Hematopoietic multipotent progenitor cell treated with erythropoietin and hydrocortisone succinate and interleukin-3 and kit ligand, for 17 days (in vitro differentiated cells): ENCODE data around the gene GK2.

ENCODE experiments used
- DNase-seq: peaks from one replicate; pipeline ENCODE4 v3.0.0-alpha.2; 2015; ENCODE audit warnings: low spot score

Gene GK2

DNA sequence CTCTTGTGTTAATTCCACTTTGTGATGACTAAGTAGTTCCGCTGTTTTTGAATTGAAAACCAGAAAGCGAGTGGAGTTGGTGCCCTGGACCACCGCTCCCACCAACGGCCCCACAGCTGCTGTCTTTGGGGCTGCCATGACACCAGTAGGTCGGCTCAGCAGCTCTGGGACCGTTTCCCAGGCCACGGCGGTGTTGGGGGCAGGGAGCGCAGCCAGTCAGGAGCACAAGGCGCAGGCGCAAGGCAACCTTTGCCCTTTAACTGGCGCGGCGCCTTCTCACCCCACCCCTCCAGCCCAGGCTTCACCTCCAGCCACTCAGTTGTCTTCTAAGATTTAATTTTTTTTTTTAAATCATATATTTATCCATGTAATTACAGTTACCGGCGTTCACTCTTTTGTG lies at the start of gene GK2:
GK2 (minus strand) TSS at position 166 of the 400 bp plus-strand sequence; CDS start at position 138, 28 bp downstream.
- no peak for DNase-seq

DNA sequence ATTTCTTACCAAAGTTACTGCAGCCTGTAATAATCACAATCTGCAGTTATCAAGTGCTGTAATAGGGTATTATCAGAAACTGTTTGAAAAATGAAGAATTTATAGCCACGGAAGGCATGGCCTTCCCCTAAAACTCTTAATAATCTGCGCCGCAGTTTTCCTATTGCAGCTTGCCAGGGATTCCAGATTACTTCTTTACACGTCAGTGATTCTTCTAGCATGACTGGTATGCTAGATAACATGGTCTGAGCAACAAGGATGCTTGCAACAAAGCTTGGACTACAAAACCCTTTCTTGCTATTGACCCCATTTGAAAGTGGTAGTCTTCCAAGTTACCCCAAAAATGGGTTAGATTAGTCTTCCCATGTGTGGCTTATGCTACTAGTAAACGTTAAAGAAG lies 47.2 kb upstream of the GK2 start:
- no peak for DNase-seq

DNA sequence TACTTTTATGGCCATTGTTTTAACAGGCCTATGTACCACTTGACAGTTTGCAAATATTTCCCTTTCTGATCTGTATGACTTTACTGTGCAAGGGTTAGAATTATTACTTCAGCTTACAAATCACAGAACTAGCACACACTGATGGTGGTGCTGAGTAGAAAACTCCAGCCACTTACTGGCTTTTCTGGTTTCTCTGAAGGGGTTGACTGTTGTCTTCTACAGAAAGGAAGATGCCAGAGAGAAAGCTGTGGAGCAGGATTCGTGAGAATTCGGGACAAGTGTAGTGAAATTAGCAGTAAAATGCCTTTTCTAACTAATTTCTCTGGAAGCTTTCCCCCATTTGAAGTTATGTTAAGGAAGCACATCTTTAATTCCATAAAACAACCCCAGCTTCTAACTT lies 46.6 kb upstream of the GK2 start:
- no peak for DNase-seq

DNA sequence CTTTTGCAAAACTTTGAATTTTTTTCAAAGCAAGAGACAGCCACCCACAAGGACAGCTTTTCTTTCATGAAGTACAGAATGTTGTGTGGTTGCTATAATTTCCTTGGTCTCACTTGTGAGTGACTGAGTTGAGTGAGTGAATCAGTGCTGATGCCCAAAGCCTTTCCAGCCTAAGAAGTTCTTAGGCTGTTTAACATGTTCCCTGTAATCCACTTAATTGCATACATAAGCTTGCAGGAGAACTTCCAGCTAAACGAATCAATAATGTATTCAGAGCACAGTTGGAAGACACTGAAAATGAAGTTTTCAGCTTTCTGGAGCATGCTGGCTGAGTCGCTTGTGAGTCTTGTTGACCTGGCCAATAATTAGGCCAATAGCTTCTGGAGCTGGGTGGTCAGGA lies 42.0 kb upstream of the GK2 start:
- no peak for DNase-seq

DNA sequence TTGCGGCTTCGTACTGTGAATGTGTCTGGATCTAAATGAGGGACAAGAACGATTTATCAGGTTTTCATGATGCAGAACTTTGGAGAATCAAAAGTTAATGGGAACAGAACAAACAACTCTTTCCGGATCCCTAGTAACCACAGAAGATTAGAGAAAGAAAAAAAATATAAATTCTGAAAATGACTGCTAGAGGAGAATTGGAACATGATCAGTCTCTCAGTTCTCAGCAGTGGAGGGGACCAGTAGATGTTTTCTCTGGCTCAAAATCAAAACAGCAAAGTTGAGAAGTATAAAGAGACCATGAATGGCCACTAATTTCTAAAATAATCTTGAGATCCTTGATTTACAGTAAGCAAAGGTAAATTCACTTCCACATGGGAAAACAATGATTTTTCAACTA lies 38.1 kb upstream of the GK2 start:
- DNase-seq: no peak

DNA sequence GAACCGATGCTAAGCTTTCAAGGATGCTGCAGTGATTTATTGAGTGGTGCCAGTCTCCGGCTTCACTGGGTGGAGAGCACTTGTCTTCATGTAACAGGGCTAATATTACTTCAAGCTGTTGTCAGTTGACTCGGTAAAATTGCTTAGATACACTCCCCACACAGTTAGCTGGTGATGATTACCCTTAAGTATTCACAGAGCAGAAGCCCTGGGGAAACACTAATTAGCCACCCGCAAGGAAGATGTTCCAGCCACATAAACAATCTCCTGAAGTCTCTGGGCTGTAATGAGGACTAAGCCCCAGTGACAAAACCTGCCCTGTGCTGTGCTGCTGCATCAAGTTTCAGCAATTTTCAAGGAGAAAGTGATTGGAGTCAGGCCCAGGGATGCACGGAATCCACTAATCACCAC lies 37.3 kb upstream of the GK2 start:
- no peak for DNase-seq

DNA sequence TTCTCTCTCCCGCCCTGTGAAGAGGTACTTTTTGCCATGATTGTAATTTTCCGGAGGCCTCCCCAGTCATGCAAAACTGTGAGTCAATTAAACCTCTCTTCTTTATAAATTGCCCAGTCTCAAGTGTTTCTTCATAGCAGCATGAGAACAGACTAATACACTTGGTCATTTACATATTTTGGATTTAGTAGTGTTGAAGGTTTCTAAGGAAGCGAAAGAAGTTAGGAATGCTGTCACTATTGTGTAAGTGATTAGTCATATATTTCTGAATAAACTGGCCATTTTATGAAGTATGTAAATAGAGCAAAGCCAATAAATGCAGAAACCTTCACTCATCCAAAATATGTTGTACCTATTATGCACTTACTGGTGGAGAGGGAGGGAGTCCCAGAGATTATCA lies 34.4 kb upstream of the GK2 start:
- no peak for DNase-seq

DNA sequence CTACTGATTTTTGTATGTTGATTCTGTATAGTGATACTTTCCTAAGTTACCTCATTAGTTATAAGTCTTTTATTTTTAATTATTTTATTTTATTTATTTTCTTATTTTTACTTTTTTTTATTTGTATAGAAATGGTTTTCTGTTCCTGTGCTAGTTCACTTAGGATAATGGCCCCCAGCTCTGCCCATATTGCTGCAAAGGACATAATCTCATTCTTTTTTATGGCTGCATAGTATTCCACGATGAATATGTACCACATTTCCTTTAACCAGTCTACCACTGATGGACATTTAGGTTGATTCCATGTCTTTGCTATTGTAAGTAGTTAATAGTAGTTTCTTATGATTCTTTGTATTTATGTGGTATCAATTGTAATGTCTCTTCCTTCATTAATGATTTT lies 31.5 kb upstream of the GK2 start:
- DNase-seq: no peak

DNA sequence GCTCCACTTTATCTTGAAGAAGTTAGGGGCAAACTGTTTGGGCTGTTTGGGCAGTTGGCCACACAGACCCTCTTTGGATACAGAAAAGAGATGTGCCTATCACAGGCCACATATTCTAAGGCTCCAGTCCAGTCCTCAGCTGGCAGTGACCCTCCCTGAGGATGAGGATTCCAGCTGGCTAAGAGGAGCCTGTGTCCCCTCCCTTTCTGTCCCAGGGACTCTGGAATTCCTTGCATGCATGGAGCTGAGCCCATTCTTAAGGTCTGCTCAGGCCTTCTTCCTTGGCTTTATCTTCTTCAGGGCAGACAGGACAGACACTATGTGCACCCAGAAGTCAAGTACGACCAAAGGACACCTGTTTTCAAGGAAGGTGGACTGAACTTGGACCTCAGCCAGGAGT lies 23.8 kb upstream of the GK2 start:
- DNase-seq: no peak

DNA sequence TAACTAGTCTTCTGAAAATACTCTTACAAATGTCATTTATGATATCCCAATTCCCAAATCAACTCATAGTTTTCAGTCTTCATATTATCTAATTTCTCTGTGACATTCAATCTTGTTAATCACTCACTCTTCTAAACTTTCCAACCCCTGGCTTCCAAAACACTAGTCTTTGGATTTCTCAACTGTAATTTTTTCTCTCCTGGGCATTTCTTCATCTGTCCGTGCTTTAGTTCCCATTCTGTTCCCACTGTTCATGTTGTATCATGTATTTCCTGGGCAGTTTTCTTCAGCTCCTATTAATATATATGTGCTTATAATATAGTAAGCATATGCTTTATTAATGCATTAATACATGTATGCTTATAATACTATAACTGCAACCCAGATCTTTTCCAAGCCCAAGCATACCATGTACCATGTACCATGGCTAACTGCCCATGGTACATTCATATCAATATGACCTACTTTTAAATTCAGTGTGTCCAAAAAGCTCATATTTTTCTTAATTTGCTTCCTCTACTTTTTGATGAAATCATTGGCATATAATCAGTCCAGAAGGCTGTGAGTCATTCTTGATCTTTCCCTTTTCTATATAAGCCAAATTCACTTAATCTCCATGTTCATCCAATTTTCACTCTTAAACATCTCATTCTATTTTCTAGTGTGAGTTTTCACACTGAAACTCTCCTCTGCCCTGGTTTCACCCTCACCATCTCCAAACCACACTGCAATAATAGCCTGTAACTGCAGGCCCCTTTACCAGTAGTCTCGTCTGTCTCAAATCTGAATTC lies 21.3 kb upstream of the GK2 start:
- no peak for DNase-seq

DNA sequence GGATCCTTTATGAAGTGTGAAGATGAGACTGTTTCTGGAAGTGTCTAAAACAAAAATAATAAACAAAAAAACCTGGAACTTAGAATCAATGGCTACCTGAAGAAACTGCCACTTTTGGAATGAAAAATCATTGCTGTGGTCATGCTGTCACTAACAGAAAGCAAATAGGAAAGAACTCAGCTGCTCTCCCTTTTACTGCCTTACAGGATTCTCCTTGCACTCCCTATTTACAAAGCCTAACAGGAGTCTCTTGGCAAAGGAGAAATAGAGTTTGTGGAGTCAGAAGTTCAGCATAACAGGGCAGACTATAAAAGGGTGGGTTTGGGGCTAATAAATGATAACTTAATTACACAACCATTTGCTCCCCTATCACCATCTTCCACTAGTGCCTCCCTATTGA lies 19.0 kb upstream of the GK2 start:
- no peak for DNase-seq

DNA sequence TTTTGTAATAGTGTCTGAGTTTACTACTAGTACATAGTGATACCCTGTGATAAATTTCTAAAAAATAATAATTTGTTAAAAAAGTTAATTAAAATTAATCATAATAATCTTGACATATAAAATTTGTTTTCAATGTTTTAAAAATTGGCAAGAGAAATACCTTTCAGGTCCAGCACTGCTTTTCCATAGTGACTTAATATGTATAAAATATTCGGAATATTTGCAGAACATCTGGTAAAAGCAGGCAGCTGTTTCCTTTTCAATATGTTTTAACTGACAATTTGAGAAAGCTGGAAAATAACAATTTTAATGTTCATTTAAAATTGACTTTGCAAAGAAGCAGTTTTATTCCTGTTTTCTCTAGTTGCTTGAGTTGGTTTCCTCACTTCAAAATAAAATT lies 17.6 kb upstream of the GK2 start:
- no peak for DNase-seq

DNA sequence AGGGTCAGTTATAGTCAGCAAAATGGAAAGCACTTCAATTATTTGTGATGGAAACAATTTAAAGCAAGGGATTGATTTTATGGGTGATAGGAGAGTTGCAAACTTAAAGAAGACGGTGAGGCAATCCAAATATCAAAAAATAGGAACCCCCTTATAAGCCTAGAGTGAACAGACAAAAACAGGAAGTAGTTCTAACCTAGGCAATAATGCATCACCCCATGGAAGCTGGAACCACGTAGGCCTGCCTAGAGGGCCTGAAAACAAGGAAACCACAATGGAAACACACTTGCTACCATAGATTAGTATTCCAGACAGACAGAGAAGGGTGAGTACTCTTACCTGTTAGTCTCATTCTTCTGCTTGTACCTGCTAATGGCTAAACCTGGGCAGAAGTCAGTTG lies 13.5 kb upstream of the GK2 start:
- no peak for DNase-seq

DNA sequence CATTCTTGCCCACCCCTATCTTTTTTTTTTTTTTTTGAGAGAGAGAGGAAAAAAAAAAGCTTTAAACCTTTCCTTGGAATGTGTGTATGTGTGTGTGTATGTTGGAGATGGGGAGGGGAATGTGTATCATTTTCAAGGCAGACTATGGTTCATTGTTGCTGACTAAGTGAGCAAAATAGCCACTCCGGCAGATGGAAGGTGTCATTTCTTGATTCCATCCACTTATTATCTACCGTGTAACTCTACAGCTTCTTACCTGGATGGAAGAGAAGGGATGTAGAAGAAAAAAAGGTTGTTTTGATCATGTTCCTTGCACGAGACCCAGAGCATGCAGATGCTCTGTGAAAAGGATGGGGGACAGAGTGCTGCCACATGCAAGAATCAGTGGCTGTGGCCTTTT lies 5.9 kb upstream of the GK2 start:
- DNase-seq: no peak

DNA sequence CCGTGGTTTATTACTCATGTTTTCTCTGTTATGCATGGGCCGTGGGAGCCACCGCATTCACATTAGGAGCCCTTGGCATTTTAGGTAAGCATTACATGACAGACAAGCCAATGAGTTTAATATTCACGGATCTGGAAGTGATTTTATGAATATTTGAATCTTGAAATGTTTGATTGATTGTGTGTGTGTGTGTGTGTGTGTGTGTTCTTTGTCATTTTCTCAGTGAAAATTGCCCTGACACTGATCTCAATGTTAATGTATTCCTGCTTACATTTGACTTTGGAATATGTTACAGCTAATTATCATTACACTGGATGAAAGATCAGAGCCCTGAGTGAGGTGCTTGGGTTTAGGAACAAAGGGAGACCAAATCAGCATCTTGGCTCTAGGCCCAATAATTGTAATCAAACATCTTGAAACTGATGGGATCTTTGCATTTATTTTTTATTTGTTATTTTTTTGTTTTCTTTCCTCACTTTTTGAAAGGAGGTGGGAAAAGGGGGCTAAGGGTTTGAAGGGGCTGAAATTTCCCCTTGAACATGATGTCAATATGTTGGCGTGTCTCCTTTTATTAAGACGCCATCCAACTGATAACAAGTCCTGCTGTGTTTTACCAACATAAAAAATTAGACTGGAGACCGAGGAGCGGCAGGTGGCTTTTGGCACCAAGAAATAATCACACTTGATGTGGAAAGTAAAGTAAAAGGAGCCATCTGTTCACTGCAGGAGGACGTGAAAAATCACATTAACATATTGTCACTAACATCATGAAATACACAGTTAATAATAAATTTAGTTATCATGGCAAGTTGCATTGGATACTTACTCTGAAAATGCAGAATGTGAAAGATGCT lies 5.2 kb upstream of the GK2 start:
- no peak for DNase-seq

DNA sequence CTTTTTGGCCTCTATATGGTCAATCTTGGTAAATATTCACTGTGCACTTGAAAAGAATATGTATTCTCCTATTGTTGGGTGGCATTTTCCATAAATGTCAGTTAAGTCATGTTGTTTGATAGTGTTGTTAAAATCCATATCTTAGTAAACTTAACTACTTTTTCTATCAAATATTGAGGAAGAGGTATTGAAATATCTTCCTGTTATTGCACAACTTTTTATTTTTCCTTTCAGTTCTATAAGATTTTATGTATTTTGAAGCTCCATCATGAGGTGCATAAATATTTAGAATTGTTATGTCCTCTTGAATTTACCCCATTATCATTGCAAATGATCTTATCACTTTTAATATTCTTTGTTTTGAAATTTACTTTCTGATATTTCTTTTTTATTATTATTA lies 3.4 kb downstream of the GK2 start:
- no peak for DNase-seq

DNA sequence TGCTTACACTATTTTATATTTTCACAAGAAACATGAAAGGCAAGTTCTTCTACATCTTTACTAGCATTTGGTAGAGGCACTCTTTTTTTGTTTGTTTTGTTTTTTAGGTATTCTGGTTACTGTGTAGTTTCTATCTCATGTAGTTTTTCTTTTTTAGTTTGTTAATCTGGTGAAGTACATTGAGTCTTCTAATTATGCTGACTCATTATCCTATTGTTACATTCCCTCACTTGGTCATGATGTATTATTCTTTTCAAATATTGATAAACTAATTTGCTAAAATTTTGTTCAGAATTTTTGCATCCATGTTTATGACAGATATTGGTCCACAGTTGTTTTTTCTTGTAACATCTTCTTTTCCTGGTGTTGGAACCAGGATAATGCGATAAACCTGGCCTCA lies 4.7 kb downstream of the GK2 start:
- no peak for DNase-seq

DNA sequence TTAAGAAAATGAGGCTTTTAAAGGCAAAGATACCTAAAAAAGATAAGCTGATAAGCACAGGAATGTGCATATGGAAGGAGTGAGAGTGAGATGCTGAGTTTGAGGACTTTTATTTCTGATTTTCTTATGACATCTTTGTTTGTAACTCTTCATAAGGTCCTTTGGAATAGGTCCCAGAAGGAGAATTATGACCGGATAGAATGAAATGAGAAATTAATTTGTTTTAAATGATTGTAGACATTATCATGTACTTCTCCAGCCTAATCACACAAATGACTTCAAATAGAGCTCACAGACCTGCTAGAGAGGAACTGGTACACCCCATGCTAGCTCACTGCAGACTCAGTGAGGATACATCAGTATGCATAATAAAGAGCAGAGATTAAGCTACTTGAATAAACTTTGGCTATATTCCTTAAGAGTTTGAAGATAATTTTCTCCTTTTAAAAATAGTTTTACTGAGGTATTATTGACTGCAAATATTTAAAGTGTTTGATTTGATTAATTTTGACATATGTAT lies 5.6 kb downstream of the GK2 start:
- DNase-seq: no peak

DNA sequence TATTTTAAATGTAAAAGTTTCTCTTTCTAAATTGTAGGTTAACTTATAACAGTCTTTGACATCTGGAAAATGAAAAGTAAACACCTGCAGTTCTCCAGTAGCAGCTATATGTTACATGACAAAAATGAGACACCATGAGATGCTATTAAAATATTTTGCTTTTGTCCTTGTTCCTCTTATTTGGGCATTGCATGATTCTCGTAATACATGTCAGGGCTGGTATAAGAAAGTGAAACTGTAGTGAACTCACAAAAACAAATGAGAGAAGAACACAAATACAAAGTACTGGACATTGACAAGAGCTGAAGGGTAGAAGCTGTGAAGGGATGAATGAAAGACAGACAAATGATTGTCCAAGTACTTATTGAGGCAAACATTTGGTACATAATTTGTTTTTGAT lies 9.0 kb downstream of the GK2 start:
- DNase-seq: no peak

DNA sequence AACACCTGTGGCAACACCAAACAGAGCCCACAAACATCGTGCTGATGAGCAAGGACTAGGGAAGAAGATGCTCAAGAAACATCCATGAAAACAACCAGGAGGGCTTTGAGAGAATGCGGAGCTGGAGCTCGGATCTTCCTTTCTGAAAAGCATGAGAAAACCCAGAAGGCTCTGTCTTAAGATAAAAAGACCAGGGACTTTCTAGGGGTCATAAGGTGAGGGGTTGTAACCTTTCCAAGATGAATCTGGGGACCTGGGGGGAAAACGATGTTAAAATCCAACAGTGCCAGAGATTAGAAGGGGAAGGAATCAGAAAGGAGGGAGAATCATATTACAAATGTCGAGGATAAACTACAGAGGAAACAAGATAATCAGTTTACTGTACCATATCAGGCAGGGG lies 10.1 kb downstream of the GK2 start:
- DNase-seq: no peak

DNA sequence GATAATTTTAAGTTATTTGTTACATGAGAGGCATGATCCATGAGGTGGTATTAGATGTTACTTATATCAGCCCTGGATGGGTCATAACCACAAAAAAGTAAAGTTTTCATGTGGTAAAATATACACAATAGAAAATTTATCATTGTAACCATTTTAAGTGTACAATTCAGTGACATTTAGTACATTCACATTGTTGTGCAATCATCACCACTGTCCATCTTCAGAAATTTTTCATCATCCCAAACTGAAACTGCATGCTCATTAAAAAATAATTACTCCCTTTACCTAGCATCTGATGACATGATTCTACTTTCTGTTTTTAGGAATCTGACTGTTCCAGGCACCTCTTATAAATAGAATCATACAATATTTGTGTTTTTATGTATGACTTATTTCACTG lies 11.2 kb downstream of the GK2 start:
- DNase-seq: no peak

DNA sequence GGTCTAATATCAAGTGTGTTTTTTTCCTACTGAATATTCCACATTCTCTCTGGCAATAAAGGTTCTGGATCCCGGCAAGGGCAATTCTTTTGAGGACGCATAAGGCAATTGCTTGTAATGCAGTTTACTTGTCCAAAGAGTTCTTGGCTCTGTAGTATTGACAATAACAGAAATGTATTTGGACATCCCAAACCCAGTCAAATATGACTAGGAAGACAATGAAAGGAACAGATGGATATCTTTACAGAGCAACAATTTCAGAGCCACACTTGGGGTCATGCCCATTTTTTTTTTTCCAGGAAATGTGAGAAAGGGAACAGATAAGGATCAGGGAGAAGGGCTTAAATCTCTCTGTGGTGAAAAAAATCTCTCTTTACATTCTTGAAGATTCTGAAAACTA lies 12.2 kb downstream of the GK2 start:
- no peak for DNase-seq

DNA sequence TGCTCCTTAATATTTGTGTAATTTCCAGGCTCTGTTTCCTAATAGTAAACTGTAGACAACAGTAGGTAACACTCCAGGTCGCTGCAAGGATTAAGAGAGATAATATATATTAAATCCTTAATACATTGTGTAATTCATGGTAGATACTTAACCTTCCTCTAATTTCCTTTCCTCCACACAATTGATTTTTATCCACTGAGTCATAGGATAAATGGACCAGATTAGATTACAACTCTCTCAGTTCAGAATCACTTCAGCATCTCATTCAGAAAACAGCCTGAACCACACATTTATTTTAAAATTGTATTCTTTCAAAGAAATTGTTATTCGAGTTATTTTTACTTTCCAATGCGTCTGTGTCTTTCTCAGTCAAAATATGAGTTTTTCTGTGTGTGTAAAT lies 17.1 kb downstream of the GK2 start:
- no peak for DNase-seq
